NB4 (cell line): ENCODE data around the gene NUTM2A.
"Not testable (repeated sequence)": the region's sequence is repeated elsewhere in the genome, so short reads cannot be mapped to it uniquely, and the experiment has no call there.

Experiments used
- MYC ChIP-seq: IDR thresholded peaks from 2 replicates; pipeline ENCODE4 v1.6.1; 2011; ENCODE audit warnings: low read depth, low read length
- POLR2A ChIP-seq: IDR thresholded peaks from 2 replicates; pipeline ENCODE4 v1.6.1; 2011; ENCODE audit warnings: mild to moderate bottlenecking; ENCODE audit not compliant: insufficient read length; ENCODE audit errors: extremely low read depth
- TF ChIP-seq, protein P1 (sequence below): IDR thresholded peaks from one replicate; pipeline ENCODE4 v1.5.1; 2012; ENCODE audit warnings: low read depth, low read length

DNA sequence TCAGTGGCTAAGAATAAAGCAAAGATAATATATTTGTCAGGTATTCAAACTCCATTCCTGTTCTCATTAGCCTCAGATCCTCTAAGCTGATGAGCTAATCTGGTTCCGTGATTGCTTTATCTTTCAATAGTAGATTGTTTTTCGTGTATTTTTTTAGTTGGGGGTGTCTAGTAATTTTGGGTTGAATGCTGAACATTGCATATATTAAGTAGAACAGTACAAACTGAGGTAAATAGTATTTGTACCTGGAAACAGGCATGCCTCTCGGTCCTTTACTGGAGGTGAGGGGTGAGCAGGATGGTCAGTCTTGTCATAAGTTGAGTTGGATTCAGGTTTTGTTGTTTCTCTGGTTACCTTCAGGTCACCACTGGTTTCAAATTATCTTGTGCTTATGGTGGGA is 37.7 kb upstream of the NUTM2A start:
- TF ChIP-seq POLR2A, MYC: not testable (repeated sequence)
- TF ChIP-seq, protein P1, sequence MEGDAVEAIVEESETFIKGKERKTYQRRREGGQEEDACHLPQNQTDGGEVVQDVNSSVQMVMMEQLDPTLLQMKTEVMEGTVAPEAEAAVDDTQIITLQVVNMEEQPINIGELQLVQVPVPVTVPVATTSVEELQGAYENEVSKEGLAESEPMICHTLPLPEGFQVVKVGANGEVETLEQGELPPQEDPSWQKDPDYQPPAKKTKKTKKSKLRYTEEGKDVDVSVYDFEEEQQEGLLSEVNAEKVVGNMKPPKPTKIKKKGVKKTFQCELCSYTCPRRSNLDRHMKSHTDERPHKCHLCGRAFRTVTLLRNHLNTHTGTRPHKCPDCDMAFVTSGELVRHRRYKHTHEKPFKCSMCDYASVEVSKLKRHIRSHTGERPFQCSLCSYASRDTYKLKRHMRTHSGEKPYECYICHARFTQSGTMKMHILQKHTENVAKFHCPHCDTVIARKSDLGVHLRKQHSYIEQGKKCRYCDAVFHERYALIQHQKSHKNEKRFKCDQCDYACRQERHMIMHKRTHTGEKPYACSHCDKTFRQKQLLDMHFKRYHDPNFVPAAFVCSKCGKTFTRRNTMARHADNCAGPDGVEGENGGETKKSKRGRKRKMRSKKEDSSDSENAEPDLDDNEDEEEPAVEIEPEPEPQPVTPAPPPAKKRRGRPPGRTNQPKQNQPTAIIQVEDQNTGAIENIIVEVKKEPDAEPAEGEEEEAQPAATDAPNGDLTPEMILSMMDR, result not testable (repeated sequence)
